DMS 273 treated with DMSO at 0.1 percent for 48 hours (cell line): ENCODE measurements around the gene RRAS.
A peak's percentile ranks its signal among the peaks of the same experiment; 100 is the strongest.
"Not testable (repeated sequence)": the region's sequence is repeated elsewhere in the genome, so short reads cannot be mapped to it uniquely, and the experiment has no call there.

ENCODE experiments used
- DNase-seq: peaks from one replicate; lab custom pipeline; 2025; lab: John Stamatoyannopoulos, UW

The RRAS gene

DNA sequence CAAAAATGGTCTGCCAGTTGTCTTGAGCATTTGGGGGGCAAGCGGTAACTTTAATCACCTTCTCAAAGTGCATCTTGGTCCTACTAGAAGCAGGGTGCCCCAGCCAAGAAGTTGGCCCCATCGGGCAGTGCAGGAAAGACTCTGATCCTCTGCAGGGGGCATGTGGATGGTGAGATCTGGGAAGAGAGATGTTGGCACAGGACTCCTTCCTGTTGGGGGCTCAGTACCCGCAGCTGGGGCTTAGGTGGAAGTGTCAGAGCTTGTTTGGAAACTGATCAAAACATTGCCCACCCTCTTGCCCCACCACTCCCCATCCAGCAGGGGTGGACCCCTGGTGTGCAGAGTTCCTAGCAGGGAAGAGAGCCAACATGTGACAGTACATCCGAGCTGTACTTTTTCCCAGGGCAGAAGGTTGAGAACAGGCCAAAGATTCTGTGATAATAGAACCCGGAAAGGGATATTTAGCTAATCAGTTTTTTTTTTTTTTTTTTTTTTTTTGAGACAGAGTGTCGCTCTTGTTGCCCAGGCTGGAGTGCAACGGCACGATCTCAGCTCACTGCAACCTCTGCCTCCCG, 8.8 kb downstream of the RRAS start:
- DNase-seq = peak; percentile 20

DNA sequence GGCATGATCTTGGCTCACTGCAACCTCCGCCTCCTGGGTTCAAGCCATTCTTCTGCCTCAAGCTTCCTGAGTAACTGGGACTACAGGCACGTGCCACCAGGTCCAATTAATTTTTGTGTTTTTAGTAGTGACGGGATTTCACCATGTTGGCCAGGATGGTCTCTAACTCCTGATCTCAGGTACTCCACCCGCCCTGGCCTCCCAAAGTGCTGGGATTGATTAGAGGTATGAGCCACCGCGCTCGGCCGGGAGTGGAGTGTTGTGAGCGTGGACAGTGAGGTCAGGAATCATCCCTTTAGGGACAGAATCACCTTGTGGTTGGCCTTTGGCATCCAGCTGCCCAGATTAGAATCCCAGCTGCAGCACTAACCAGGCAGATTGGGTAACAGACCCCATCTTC, 10.3 kb downstream of the RRAS start:
- no peak for DNase-seq

DNA sequence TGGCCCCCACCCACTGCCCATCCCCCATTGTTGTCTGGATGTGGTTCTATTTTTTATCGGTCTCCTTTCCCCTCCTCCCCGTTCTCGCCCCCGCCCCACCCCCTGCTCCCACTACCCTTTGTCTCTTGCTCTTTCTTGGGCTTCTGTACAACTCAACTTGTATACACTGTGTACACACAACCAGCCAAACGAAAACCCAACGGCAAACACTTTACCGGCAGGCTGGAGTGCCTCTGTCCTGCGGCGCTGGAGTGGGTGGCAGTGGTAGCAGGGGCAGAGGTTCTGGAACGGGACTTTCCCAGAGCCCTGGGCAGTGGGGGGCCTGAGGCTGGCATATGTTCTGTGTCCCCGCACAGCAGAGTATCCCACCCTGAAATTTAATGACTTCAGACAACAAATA, 13.7 kb downstream of the RRAS start:
- DNase-seq = no peak

DNA sequence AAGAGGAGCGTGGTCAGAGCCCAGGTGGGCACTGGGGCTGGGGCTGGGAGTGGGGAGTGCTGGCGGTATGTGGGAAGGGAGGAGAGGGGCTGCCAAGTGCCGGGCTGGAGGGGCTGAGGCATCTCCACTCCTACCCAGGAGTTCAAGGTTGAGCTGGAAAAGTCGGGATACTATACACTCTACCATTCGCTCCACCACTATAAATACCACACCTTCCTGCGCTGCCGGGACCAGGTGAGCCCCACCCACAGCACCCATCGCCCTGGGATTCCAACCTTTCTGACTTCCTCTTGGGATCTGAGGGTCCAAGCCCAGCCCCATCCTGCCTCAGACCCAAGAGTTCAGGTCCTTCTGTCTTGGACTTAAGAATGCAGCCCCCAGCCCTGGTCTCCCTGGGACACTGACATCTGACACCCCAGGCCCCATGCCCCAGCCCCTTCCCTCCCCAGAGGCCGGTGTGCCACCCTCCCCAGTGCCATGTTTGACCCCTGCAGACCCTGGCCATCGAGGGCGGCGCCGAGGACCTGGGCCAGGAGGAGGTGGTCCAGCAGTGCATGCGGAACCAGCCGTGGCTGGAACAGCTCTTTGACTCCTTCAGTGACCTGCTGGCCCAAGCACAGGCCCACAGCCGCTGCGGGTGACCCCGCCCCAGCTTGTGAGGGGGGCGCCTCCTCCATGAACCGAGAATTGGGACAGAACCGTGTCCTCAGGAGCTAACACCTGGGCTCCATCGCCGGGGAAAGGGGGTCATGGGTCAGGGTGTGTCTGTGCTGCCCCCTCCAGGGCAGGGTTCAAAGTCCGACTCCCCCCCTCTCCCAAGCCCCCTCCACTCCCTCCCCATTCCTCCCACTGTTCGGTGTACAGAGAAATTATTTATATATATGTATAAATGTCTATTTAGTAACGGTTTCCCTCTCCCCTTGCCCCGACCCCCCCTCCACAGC, 14.7 kb downstream of the RRAS start:
- DNase-seq = no peak

DNA sequence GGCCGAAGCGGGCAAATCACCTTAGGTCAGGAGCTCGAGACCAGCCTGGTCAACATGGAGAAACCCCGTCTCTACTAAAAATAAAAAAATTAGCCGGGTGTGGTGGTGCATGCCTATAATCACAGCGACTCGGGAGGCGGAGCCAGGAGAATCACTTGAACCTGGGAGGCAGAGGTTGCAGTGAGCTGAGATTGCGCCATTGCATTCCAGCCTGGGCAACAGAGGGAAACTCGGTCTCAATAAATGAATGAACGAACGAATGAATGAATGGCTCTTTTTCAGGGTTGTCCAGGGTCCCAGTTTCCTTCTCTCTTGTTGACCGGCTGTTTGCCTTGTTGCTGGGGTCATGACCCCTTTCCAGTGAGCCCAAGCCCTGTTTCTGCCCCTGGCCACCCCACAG, 22.1 kb downstream of the RRAS start:
- not testable (repeated sequence) for DNase-seq

DNA sequence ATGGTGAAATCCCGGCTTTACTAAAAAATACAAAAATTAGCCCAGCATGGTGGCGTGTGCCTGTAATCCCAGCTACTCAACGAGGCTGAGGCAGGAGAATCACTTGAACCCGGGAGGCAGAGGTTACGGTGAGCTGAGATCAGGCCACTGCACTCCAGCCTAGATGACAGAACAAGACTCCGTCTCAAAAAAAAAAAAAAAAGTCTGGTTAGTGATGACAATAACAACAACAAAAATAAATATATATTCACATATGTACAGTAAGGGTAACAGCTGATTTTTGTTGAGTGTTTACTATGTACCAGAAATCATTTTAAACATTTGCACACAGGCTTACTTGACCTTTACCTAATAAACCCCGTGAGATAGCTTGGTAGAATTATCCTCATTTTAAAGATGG, 23.0 kb downstream of the RRAS start:
- no peak for DNase-seq

DNA sequence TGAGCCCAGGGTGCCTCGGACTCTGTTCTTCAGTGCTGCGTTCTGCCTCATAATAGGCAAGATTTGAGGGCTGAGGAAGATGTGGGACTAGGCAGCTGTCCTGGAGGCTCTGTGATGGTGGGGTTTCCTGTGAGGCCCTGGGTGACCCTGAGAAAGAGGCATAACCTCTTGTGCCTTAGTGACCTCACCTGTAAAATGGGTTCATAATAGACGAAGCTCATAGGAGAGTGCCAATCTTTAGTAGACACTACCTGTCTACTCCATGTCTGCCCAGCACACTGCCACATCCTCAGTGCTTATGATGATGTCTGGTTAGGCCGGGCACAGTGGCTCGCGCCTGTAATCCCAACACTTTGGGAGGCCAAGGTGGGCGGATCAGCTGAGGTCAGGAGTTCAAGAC, 23.4 kb downstream of the RRAS start:
- DNase-seq = no peak

DNA sequence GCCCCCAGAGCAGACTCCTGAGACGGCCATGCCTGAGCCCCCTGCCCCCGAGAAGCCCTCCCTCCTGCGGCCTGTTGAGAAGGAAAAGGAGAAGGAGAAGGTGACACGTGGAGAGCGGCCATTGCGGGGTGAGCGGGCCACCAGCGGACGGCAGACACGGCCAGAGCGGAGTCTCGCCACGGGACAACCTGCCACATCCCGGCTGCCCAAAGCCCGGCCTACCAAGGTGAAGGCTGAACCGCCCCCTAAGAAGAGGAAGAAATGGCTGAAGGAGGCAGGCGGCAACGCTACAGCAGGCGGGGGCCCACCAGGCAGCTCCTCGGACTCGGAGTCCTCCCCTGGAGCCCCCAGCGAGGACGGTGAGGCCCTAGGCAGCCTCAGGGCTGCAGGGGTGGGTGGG, 24.1 kb downstream of the RRAS start:
- no peak for DNase-seq

DNA sequence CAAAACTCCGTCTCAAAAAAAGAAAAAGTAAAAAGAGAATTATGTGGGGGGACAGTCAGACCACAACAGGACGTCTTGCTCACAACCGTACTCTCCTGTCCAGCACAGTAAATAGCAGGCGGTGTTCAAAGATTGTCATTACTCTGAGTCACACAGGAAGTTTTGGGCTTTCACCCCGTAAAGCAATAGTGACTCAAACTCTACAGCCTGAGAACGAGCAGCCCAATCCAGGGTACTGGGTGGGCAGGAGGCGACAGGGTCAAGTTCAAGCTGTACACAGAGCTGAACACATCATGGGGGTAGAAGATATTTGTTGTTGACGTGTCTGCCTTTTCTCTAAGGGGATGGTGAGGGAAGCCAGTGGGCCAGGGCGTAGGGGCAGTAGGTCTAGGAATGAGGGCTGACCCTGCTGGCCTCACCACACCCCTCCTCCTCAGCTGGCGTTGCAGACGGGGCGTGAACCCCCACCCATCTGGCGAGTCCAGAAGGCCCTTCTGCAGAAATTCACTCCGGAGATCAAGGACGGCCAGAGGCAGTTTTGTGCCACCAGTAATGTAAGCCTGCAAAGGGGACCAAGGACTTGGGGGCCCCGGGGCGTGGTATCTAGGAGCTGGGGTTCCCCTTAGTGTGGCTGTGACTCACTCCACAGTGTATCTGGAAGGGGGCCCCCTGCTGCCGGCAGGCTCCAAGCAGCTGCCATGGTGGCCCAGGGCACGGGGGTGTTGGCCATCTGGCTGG, 25.7 kb downstream of the RRAS start:
- no peak for DNase-seq

DNA sequence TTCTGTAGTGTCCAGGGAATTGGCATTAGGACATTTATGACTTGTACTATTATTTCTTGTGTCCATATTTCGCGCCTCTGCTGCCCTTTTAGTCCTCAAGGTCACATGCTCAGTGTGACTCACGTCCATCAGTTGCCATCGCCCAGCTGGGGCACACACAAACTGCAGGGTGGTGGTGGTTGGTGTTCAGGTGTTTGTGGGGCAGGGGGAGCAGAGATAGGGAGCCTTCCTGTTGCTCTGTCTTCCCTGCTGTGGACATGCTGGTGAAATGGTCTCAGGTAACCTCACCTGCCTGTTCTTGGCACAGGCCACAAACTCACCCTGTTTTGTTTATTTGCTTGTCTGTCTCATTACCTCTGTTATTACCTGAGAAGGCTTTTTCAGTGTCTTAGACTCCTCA, 26.6 kb downstream of the RRAS start:
- DNase-seq = no peak

DNA sequence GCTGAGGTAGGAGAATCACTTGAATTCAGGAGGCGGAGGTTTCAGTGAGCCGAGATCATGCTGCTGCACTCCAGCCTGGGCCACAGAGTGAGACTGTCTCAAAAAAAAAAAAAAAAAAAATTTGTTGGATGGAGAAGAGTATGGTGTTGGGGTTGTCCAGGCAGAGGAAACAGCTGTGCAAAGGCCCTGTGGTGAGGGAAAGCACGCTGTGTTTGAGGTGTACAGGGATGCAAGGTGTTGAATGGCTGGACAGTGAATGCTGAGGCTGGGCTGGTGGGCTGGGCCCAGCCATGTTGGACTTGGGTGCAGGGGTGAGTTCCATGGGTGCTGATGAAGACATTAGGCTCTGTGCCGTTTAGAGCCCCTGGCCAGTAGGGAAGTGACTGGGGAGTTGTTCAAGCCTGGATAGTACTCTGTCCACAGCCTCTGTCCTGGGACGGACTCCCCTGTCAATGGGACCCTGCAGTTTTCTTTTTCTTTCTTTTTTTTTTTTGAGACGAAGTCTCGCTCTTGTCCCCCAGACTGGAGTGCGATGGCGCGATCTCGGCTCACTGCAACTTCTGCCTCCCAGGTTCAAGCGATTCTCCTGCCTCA, 30.3 kb downstream of the RRAS start:
- DNase-seq = no peak

DNA sequence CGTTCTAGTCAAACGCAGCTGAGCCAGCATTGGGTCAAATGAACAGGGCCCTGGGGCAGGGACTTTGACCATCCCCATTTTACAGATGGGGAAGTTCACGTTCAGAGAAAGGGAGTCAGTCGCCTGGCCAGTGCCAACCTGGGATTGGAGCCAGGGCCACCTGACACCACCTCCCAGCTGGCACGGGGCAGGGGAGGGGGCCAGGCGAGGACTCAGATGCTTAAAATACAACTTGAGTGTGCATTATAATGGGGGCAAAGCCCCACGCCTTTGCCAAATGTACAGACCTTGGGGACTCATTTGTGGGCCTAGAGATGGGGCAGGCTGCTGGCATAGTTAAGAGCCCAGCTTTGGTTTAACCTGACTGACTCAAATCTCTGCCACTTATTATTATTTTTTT, 34.3 kb downstream of the RRAS start:
- no peak for DNase-seq

DNA sequence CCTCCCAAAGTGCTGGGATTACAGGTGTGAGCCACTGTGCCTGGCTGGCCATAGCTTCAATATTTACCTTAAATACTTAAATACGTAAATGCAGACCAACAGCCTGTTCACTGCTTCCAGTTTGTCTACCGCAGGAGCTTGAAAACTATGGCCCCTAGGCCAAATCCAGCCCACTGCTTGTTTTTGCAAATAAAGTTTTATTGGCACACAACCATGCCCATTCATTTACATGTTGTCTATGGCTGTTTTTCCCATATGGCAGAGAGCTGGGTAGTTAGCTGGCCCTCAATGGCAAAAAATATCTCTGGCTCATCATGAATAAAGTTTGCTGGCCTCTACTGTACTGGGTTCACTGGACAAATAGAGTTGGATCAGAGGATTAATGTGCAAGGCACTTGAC, 37.1 kb downstream of the RRAS start:
- no peak for DNase-seq

DNA sequence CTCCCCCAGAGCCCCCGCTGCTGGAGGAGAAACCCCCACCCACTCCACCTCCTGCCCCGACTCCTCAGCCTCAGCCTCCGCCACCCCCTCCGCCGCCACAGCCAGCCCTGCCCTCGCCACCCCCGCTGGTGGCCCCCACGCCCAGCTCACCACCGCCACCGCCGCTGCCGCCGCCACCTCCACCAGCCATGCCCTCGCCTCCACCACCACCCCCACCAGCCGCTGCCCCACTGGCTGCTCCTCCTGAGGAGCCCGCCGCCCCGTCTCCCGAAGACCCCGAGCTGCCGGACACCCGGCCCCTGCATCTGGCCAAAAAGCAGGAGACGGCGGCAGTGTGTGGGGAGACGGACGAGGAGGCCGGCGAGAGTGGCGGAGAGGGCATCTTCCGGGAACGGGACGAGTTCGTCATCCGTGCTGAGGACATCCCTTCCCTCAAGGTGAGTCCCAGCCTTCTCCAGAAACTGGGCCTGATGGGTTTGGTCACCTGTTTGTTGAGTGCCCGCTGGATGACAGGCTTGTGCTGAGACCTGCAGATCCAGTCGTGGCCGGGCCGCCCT, 38.4 kb downstream of the RRAS start:
- DNase-seq = no peak

DNA sequence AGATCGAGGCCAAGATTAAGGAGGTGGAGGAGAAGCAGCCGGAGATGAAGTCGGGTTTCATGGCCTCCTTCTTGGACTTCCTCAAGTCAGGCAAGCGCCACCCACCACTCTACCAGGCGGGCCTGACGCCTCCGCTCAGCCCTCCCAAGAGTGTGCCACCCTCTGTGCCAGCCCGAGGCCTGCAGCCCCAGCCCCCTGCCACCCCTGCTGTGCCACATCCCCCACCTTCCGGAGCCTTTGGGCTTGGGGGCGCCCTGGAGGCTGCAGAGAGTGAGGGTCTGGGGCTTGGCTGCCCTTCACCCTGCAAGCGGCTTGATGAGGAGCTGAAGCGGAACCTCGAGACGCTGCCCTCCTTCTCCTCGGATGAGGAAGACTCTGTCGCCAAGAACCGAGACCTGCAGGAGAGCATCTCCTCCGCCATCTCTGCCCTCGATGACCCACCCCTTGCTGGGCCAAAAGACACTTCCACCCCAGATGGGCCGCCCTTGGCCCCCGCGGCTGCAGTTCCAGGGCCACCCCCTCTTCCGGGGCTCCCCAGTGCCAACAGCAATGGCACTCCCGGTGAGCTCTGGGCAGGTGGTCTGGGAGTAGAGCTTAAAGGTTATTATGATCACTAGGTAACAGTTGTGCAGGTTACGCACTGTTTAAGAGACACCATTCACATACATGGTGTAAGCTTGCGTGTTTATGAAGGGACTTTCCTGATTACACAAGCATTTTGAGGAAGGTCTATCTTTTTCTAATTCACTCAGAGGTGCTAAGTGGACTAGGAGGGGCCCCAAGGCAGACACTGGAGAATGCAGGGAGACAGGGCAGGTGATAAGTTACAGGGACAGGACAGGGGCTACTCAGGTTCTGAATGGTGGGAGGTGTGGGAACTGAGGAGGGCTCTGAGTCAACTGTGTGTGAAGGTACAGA, 40.3 kb downstream of the RRAS start:
- no peak for DNase-seq

DNA sequence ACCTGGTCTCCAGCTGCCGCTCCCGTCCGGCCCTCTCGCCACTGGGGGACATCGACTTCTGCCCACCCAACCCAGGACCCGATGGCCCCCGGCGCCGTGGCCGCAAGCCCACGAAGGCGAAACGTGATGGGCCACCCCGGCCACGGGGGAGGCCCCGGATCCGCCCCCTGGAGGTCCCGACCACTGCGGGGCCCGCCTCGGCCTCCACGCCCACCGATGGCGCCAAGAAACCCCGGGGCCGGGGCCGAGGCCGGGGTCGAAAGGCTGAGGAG, 42.3 kb downstream of the RRAS start:
- no peak for DNase-seq

DNA sequence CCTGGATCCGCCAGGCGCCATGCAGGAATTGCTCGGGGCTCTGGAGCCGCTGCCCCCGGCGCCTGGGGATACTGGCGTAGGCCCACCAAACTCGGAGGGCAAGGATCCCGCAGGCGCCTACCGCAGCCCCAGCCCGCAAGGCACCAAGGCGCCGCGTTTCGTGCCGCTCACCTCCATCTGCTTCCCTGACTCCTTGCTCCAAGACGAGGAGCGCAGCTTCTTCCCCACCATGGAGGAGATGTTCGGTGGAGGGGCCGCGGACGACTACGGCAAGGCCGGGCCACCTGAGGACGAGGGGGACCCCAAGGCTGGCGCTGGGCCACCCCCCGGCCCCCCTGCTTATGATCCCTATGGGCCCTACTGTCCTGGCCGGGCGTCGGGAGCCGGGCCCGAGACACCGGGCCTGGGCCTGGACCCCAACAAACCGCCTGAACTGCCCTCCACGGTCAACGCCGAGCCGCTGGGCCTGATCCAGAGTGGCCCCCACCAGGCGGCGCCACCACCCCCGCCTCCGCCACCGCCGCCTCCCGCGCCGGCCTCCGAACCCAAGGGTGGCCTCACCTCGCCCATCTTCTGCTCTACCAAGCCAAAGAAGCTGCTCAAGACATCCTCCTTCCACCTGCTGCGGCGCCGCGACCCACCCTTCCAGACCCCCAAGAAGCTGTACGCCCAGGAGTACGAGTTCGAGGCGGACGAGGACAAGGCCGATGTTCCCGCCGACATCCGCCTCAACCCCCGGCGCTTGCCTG, 42.8 kb downstream of the RRAS start:
- DNase-seq = no peak

DNA sequence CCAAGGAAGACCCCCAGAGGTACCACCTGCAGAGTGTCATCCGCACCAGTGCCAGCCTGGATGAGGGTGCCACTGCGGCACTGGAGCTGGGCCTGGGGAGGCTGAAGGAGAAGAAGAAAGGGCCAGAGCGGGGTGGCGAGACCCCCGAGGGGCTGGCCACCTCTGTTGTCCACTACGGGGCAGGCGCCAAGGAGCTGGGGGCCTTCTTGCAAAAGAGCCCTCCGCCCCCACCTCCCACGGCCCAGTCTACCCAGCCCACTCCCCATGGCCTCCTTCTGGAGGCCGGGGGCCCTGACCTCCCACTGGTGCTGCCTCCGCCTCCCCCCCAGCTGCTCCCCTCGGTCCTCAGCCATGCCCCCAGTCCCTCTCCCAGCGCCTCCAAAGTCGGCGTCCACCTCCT, 43.5 kb downstream of the RRAS start:
- DNase-seq = no peak

DNA sequence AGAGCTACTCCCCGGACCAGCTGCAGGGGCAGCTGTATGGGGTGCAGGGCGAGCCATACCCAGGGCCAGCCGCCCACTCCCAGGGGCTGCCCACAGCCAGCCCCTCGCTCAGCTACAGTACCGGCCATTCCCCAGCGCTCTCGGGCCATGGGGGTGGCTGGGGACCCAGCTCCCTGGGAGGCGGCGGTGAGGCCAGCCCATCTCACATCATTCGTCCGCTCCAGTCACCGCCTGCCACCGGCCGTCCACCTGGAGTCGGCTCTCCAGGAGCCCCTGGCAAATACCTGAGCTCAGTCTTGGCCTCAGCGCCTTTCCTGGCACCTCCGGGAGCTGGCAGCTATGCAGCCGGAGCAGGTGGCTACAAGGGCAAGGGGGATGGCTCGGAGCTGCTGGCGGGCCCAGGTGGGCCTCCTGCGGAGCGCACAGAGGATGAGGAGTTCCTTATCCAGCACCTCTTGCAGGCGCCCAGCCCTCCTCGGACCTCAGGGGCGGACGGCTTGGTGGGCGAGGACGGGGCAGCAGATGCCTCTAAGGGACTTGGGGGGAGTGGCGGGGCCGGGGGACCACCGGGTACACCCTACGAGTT, 44.0 kb downstream of the RRAS start:
- DNase-seq = no peak
